ACC112 (cell line): Measurements from ENCODE around the gene IDH3G.
A peak's percentile ranks its signal among the peaks of the same experiment; 100 is the strongest.

Experiments used
- H2AFZ ChIP-seq: fragments of 200-600 bp; sonication (generic); one replicate; pipeline ENCODE4 v1.6.0; 2017; ENCODE audit warnings: antibody characterized with exemption, low read length; ENCODE audit not compliant: unreplicated experiment
- H3K27ac ChIP-seq: fragments of 200-600 bp; sonication (generic); 2 replicates; pipeline ENCODE4 v1.5.1; 2014; ENCODE audit warnings: low read depth, mild to moderate bottlenecking, antibody characterized with exemption, low read length, moderate library complexity
- H3K27me3 ChIP-seq: fragments of 200-600 bp; sonication (generic); 2 replicates; pipeline ENCODE4 v1.6.1; 2014; ENCODE audit warnings: mild to moderate bottlenecking, antibody characterized with exemption, low read length, moderate library complexity, mixed read lengths; ENCODE audit not compliant: insufficient read depth
- H3K36me3 ChIP-seq: fragments of 200-600 bp; sonication (generic); 2 replicates; pipeline ENCODE4 v1.6.1; 2016; ENCODE audit warnings: mild to moderate bottlenecking, antibody characterized with exemption, low read length, moderate library complexity, mixed read lengths; ENCODE audit not compliant: insufficient read depth
- H3K4me1 ChIP-seq: fragments of 200-600 bp; sonication (generic); one replicate; pipeline ENCODE4 v1.6.1; 2016; ENCODE audit warnings: low read length, mixed read lengths; ENCODE audit not compliant: insufficient read depth, unreplicated experiment, control insufficient read depth
- H3K4me3 ChIP-seq: fragments of 200-600 bp; sonication (generic); 2 replicates; pipeline ENCODE4 v1.5.1; 2014; ENCODE audit warnings: mild to moderate bottlenecking, low read depth, low read length
- H3K79me2 ChIP-seq: fragments of 200-600 bp; sonication (generic); one replicate; pipeline ENCODE4 v1.6.0; 2016; ENCODE audit warnings: low read length; ENCODE audit not compliant: control insufficient read depth, unreplicated experiment, insufficient read depth

Gene IDH3G

DNA sequence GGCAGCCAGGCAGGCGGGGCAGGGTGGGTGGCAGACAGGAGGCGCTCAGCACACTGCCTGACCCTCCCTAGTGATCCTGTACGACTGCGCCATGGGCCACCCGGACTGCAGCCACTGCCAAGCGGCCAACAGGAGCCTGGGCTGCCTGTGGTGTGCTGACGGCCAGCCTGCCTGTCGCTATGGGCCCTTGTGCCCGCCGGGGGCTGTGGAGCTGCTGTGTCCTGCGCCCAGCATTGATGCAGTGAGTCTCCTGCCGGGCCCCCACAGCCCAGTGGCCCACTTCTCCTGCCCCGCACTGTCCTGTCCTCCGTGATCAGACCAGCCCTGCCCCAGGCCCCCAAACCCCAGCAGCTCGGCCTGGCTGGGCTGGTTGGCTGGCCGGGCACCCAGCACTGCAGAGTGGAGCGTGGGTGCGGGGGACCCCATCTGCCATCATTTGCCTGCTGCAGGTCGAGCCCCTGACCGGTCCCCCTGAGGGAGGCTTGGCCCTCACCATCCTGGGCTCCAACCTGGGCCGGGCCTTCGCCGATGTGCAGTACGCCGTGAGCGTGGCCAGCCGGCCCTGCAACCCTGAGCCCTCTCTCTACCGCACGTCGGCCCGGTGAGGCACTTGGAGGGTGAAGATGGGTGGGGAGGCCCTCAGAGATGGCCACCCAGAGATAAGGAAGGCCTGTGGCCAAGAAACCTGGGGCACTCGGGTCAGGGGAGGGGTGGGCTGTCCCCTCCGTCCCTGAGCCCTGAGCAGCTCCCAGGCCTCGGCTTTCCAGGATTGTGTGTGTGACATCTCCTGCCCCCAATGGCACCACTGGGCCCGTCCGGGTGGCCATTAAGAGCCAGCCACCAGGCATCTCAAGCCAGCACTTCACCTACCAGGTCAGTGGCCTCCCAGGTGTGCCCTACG is 22.5 kb downstream of the IDH3G start:
- no peaks in the 10 kb centered on the region for H3K36me3 ChIP-seq
- no peak overlapping the region for H2AFZ ChIP-seq
- no peak overlapping the region for H3K4me3 ChIP-seq
- no peaks in the 10 kb centered on the region for H3K27me3 ChIP-seq
- no peak overlapping the region for H3K27ac ChIP-seq
- H3K4me1 ChIP-seq, result no peaks in the 10 kb centered on the region
- H3K79me2 ChIP-seq, result no peaks in the 10 kb centered on the region

DNA sequence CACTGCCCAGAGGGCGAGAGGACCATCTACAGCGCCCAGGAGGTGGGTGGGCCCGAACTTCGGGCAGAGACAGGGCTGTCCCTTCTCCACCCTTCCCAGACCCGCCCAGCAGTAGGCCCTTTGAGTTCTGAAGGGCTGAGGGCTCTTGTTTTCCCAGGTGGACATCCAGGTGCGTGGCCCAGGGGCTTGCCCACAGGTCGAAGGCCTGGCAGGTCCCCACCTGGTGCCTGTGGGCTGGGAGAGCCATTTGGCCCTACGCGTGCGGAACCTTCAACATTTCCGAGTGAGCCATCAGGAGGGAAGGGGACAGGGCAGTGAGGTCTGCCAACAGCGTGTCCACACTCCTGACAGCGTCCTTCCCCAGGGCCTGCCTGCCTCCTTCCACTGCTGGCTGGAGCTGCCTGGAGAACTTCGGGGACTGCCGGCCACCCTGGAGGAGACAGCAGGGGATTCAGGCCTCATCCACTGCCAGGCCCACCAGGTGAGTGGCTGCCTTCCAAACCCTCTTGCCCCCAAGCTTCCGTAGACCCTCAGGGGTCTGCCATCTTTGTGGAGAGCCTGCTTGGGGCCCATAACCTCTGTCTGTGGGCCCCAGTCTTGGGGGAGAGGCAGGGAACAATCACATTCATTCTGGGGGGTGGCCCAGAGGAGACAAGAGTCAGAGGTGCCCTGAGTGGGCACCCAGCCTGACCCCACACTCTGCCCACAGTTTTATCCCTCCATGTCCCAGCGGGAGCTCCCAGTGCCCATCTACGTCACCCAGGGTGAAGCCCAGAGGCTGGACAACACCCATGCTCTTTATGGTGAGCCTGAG is 23.4 kb downstream of the IDH3G start:
- Histone ChIP-seq H3K27ac (no peak overlapping the region), H3K36me3 (no peaks in the 10 kb centered on the region), H3K27me3 (no peaks in the 10 kb centered on the region), H3K79me2 (no peaks in the 10 kb centered on the region), H2AFZ (no peak overlapping the region), H3K4me1 (no peaks in the 10 kb centered on the region), H3K4me3 (no peak overlapping the region)

DNA sequence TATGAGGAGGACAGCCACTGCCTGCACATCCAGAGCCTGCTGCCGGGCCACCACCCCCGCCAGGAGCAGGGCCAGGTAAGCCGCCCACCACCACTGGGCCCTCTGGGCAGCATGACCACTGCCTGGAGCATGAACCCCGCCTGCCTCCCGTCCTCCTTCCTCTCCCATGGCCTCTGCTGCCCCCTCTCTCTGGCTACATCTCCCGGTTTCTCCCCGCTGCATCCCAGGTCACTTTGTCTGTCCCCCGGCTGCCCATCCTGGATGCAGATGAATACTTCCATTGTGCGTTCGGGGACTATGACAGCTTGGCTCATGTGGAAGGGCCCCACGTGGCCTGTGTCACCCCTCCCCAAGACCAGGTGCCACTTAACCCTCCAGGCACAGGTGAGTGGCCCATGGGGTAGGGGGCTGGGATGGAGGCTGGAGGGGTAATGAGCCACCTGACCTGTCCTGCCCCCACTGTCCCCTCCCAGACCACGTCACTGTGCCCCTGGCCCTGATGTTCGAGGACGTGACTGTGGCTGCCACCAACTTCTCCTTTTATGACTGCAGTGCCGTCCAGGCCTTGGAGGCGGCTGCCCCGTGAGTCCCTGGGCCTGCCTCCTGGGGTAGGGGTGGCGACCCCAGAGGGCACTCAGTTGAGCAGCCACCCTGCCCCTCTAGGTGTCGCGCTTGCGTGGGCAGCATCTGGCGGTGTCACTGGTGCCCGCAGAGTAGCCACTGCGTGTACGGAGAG is 24.1 kb downstream of the IDH3G start:
- H2AFZ ChIP-seq, result no peak overlapping the region
- no peak overlapping the region for H3K4me3 ChIP-seq
- H3K27me3 ChIP-seq, result no peaks in the 10 kb centered on the region
- peaks cover 2% of the 10 kb centered on the region for H3K79me2 ChIP-seq
- H3K36me3 ChIP-seq, result no peaks in the 10 kb centered on the region
- no peaks in the 10 kb centered on the region for H3K4me1 ChIP-seq
- no peak overlapping the region for H3K27ac ChIP-seq

DNA sequence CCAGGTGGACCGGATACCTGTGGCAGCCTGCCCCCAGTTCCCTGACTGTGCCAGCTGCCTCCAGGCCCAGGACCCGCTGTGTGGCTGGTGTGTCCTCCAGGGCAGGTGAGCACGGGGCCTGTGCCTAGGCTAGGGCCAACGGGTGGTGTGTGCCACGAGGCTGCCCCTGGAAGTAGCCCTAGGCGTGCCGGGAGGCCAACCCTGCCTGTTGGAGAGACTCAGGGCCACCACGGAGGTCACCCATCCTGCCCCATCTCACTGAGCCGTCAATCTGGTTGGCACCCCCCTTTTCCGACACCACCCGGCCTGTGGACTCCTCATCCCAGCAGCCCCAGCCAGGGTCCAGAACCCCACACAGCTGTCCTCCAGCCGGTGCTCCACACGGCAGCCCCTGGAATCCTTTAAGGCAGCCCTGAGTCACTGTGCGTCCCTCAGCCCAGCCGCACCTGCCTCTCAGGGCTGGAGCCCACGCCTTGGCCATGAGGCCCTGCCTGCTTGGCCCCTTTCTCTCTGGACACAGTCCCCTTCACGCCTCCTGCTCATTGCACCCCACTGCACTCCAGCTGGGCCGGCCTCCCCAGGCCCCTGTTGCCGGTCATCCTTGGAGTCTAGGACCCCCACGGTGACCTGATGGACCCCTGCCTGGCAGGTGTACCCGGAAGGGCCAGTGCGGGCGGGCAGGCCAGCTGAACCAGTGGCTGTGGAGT is 24.9 kb downstream of the IDH3G start:
- Histone ChIP-seq H3K79me2 (peaks cover 4% of the 10 kb centered on the region), H2AFZ (no peak overlapping the region), H3K27me3 (no peaks in the 10 kb centered on the region), H3K36me3 (no peaks in the 10 kb centered on the region), H3K4me1 (no peaks in the 10 kb centered on the region), H3K4me3 (no peak overlapping the region), H3K27ac (no peak overlapping the region)

DNA sequence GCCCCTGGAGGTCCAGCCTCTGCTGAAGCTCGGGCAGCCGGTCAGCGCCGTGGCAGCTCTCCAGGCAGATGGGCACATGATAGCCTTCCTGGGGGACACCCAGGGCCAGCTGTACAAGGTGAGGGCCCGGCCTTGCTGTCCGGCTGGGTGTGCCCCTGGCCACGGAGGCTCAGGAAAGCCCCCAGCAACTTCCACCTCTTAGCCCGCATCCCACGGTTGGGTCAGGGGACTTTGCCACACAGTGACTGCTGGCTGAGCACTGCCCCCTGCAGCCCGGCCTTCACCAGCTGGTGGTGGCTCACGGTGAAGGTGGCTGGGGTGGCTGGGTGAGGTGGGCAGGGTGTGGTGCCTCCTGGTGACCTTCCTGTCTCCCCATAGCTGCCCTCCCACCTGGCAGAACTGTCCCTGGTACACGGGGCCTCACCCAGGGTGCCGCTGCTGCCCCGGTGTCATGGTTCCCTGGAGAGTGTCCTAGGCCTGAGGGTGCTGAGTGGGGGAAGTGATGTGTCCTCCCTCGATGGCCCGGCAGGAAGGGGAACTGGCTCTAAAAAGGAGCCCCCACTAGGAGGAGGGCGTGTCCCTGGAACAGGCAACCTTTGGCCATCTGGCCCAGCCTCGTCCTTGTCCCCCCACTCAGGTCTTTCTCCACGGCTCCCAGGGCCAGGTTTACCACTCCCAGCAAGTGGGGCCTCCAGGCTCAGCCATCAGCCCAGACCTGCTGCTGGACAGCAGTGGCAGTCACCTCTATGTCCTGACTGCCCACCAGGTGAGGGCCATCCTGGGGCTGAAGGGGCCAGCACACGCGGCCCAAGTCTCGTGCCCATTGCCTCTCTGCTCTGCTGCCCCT is 25.6 kb downstream of the IDH3G start:
- no peak overlapping the region for H3K27ac ChIP-seq
- no peaks in the 10 kb centered on the region for H3K4me1 ChIP-seq
- no peaks in the 10 kb centered on the region for H3K27me3 ChIP-seq
- H2AFZ ChIP-seq, result no peak overlapping the region
- H3K79me2 ChIP-seq, result peaks cover 4% of the 10 kb centered on the region
- H3K36me3 ChIP-seq, result no peaks in the 10 kb centered on the region
- no peak overlapping the region for H3K4me3 ChIP-seq

DNA sequence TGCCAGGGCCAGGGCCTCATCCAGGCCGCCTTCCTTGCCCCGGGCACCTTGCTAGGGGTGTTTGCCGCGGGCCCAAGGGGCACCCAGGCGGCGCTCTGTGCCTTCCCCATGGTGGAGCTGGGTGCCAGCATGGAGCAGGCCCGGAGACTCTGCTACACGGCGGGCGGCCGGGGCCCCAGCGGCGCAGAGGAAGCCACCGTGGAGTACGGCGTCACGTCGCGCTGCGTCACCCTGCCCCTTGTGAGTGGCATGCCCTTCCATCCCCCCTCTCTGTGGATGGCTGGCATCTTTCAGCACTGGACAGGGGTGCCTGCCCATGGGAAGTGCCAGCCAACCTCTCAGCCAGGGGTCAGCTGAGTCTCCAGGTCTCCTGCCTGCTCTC is 26.5 kb downstream of the IDH3G start:
- H3K27ac ChIP-seq, result no peak overlapping the region
- no peaks in the 10 kb centered on the region for H3K27me3 ChIP-seq
- H3K79me2 ChIP-seq, result peaks cover 4% of the 10 kb centered on the region
- no peaks in the 10 kb centered on the region for H3K4me1 ChIP-seq
- H3K4me3 ChIP-seq, result no peak overlapping the region
- H2AFZ ChIP-seq, result no peak overlapping the region
- H3K36me3 ChIP-seq, result no peaks in the 10 kb centered on the region

DNA sequence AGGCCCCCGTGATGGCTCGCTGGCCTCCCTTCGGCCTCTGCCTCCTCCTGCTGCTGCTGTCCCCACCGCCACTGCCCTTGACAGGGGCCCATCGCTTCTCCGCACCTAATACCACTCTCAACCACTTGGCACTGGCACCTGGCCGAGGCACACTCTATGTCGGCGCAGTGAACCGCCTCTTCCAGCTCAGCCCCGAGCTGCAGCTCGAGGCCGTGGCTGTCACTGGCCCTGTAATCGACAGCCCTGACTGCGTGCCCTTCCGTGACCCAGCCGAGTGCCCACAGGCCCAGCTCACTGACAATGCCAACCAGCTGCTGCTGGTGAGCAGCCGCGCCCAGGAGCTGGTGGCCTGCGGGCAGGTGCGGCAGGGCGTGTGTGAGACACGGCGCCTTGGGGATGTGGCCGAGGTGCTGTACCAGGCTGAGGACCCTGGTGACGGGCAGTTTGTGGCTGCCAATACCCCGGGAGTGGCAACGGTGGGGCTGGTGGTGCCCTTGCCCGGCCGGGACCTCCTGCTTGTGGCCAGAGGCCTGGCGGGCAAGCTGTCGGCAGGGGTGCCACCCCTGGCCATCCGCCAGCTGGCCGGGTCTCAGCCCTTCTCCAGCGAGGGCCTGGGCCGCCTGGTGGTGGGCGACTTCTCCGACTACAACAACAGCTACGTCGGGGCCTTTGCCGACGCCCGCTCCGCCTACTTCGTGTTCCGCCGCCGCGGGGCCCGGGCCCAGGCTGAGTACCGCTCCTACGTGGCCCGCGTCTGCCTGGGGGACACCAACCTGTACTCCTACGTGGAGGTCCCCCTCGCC is 27.1 kb downstream of the IDH3G start:
- no peak overlapping the region for H2AFZ ChIP-seq
- H3K4me1 ChIP-seq, result no peaks in the 10 kb centered on the region
- H3K79me2 ChIP-seq, result peaks cover 4% of the 10 kb centered on the region
- no peaks in the 10 kb centered on the region for H3K27me3 ChIP-seq
- H3K4me3 ChIP-seq, result no peak overlapping the region
- no peak overlapping the region for H3K27ac ChIP-seq
- H3K36me3 ChIP-seq, result no peaks in the 10 kb centered on the region

DNA sequence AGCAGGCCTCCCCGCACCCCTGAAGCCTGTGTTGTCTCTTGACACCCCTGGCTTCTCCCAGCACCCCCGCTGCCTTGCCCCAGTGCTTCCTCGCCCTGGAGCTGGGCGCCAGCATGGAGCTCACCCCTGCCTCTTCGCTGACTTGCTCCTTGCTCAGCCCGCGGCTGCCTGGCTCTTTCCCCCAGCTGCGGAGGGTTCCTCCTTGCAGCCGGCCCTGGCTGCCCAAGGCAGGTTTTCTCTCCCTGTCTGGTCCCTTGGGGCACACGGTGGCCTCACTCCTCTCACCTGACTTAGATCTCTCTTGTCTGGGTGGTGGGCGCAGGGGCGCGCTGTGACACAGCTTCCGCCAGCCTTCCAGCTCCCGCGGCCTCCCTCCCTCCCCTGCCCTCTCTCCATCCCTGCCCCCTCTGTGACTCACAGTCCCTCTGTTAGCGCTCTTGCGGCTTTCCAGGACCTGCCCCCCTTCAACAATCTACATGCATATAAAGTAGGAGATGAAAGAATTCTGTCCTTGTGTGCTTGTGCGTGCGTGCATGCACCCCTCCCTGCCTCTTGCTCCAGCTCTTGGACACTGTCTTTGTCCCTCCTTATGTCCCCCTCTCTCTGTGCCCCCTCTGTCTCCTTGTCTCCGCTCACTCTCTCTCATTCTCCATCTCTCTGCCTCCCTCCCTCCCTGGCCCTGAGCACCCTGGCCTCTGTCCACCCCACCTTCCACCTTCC is 27.9 kb downstream of the IDH3G start:
- Histone ChIP-seq H3K27me3 (no peaks in the 10 kb centered on the region), H3K36me3 (no peaks in the 10 kb centered on the region), H3K4me3 (peak overlapping the region; percentile 74), H2AFZ (no peak overlapping the region), H3K79me2 (peaks cover 4% of the 10 kb centered on the region), H3K4me1 (no peaks in the 10 kb centered on the region), H3K27ac (peak overlapping the region; percentile 16; the same call in 1 of the 2 replicates)
